SK-N-MC (cell line): Measurements from ENCODE around the gene GRM7.

Source experiments
- EZH2 ChIP-seq: fragments of 200-600 bp; sonication (generic); IDR thresholded peaks from one replicate; pipeline ENCODE4 v1.6.1; 2017; ENCODE audit warnings: antibody characterized with exemption
- POLR2AphosphoS5 ChIP-seq: IDR thresholded peaks from 2 replicates; pipeline ENCODE4 v1.6.1; 2012; ENCODE audit warnings: mild to moderate bottlenecking, low read depth, low read length, borderline replicate concordance

DNA sequence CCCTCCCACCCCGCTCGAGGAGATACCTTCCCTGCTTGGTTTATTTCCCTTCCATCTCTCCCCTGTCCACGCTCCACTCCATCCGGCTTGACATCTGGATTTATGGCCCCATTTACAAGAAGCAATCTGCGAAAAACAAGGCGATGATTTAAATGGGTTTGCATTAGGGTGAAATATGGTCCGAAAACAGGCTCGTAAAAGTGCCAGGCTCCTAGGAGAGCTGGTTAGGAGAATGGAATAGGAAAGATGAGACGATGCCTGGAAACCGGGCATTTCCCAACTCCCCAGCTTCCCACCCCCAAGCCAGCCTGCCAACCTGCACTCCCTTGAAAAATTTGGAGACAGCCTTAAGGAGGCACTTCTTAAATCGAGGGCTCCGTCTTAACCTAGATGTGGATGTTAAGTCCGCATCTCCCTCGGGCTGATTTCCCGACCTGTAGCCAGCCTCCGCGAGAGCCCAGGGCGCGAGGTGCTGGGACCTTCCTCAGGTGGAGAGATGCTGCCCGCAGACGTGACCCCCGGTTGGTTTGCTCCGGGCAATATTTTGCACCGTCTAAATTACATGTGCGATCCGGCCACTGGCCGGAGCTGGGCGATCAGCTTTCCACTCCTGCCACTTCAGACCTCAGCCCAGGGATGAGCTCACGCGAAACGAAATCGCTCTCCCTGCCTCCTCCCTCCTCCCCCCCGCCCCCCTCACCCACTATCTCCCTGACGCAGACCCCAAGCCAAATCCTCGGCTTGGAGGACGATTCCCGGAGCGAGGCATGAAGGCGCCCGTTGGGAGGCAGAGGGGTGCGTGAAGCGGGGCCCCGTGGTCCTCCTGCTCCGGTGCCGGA is 1.3 kb downstream of the GRM7 start:
- no peak for TF ChIP-seq POLR2AphosphoS5
- no peak for TF ChIP-seq EZH2
